ENCODE data around the gene PRKAR2B.

Gene PRKAR2B

GRCh38 chr7:107044347-107045194, at the start of gene PRKAR2B:
Gene PRKAR2B (plus strand): TSS chr7:107044705. CDS start chr7:107044908, 203 bp downstream.
- DNase-seq (ENCODE audit: low spot score) = peak; percentile 77

DNA sequence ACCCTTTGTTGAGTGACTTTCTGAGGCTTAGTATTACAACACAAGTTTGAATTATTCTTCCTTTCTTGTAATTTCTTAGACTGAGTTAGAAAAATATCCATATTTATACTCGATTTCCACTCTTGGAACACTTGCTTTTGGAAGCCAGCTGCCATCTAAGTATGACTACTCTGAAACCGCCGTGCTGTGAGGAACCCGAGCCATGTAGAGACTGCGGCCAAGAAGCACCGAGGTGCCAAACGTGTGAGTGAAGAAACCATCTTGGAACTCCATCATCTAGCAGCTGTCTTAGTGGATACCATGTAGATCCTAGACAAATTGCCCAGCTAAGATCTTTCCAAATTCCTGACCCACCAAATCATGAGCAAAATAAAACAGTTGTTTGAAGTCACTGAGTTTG, 49.7 kb upstream of the PRKAR2B start:
- no peak for DNase-seq (ENCODE audit: low spot score)

DNA sequence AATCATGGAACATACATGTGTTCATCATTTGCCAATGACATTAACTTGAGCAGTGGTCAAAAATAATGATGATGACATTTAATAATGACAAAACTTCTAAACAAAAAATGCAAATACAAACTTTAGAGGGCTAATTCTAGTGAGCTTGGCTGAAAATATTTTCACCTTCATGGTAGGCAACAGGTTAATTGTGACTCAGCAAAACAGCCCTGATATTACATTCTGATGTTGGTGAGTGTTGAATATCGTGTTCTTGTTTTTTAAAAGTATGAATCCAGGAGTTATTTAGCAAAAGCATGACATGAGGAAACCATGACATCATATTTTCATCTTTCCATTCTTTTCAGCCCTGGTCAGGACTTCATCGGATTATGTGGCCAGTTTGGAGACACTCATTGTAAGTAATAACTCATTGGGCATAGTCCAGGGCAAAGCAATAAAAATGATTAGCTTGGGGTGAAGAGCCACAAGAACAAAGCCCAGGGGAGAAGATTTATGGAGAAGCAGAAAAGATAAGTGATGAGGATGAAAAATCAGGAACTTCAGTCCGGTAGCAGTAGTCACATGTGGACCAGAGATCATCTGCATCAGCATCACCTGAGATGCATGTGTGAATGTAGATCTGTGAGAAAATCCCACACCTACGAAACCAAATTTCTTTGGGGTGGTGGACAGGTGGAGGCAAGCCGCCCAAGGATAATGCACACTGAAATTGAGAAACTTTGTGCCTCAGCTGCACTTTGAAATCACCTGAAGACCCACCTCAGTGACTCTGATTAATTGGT, 46.8 kb upstream of the PRKAR2B start:
- DNase-seq (ENCODE audit: low spot score) = no peak

DNA sequence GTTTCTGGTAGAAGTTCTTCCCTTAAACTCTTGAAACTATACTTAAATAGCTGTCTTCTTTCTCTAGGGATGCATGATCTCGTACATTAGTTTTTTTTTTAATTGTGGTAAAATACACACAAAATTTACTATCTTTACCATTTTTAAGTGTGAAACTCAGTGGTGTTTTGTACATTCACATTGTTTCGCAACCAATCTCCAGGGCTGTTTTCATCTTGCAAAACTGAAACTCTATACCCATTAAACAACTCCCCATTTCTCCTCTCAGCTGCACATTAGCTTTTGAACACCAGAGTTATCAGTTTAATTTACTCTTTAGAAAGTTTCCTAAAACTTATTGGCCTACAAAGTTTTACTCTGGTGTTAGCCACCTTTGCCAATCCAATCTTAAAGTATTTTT, 45.5 kb upstream of the PRKAR2B start:
- DNase-seq (ENCODE audit: low spot score) = no peak

- DNase-seq (ENCODE audit: low spot score) = no peak
These were observed 43.0 kb upstream of the PRKAR2B start for GRCh38 chr7:107001490-107001889.

- no peak for DNase-seq (ENCODE audit: low spot score)
These were observed 42.4 kb upstream of the PRKAR2B start for GRCh38 chr7:107002126-107002525.

GRCh38 chr7:107002529-107002998, 41.9 kb upstream of the PRKAR2B start:
- DNase-seq (ENCODE audit: low spot score) = no peak

GRCh38 chr7:107007007-107007891, 37.3 kb upstream of the PRKAR2B start:
- no peak for DNase-seq (ENCODE audit: low spot score)

DNA sequence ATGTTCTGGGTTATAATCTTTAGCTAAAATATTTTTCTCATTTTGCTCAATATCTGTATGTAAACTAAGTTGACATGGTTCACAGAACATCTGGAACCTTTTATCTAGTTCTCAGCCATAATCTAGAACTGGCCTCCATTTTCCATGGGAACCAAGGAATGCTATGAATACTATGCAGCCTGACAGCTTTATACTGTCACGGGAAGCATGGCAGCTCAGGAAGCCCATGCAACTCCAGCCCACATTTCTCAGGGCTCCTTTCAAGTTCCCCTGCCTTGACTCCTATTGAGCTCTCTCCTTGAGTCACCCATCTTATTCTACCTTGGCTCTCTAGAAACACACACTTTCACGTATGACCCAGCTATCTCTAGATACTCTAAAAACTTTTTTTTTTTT, 36.6 kb upstream of the PRKAR2B start:
- DNase-seq (ENCODE audit: low spot score) = no peak

DNA sequence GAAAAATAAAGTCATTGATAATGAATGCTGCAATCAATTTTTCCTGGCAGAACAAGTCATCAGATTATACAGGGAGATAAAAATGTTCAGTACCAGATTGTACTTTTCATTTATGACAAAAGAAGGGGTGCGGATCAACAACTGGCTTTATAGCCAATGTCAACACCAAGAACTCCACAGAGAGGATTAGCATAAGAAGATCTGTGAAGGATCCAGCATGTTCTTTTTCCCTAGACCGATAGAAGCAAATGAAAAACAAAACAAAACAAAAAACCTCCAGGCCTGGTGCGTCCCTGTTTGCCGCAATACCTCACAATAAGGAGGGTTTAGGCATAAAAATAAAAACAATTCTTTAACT, 34.7 kb upstream of the PRKAR2B start:
- no peak for DNase-seq (ENCODE audit: low spot score)

GRCh38 chr7:107012691-107013090, 31.8 kb upstream of the PRKAR2B start:
- no peak for DNase-seq (ENCODE audit: low spot score)

- DNase-seq (ENCODE audit: low spot score) = no peak
These were observed 30.0 kb upstream of the PRKAR2B start for GRCh38 chr7:107014387-107015023.

- no peak for DNase-seq (ENCODE audit: low spot score)
These were observed 28.2 kb upstream of the PRKAR2B start for GRCh38 chr7:107016312-107016711.

- no peak for DNase-seq (ENCODE audit: low spot score)
These were observed 26.4 kb upstream of the PRKAR2B start for GRCh38 chr7:107017965-107018719.

DNA sequence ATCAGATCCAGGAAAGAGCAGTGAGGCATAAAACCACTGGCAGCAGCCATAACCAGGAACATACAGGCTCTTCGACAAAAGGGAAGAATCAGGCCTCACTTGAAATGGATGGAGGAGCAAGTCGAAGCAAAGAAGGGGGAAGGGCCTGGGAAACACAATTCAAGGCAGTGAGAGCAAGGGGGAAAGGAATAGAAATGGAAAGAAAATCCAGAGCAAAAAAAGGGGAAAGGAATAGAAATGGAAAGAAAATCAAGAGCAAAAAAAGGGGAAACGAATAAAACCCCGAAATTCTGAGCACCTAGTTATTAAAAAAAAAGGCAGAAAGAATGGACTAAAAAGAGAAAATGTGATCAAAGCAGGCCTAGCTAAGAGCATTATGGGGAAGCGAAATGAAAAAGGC, 24.1 kb upstream of the PRKAR2B start:
- DNase-seq (ENCODE audit: low spot score) = no peak

GRCh38 chr7:107021600-107021999, 22.9 kb upstream of the PRKAR2B start:
- no peak for DNase-seq (ENCODE audit: low spot score)

- DNase-seq (ENCODE audit: low spot score) = no peak
These were observed 20.9 kb upstream of the PRKAR2B start for GRCh38 chr7:107023522-107024151.

- no peak for DNase-seq (ENCODE audit: low spot score)
These were observed 19.6 kb upstream of the PRKAR2B start for GRCh38 chr7:107024906-107025305.

DNA sequence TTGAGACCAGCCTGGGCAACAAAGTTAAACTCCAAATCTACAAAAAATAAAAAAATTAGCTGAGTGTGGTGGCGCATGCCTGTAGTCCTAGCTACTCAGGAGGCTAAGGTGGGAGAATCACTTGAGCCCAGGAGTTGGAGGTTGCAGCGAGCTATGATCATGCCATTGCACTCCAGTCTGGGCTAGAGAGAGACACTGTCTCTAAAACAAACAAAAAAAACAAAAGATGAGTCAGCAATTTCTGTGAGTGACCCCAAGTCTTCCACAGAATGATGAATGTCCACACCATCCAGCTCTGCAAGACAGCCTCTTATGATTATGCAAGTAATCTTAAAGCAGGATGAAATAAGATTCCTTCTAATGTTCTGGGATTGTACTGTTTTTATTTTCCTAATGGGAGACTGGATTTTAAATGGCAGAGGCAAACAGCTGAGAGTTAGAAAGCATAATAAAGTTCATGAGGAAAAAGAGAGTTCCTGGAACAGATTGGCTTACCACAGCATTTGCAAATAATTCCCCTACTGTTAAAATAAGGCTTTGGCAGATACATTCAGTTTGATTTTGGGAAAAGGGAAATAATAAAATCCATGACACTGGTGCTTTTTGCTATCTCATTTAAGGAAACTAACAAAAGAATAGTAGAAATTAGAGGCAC, 18.9 kb upstream of the PRKAR2B start:
- no peak for DNase-seq (ENCODE audit: low spot score)

DNA sequence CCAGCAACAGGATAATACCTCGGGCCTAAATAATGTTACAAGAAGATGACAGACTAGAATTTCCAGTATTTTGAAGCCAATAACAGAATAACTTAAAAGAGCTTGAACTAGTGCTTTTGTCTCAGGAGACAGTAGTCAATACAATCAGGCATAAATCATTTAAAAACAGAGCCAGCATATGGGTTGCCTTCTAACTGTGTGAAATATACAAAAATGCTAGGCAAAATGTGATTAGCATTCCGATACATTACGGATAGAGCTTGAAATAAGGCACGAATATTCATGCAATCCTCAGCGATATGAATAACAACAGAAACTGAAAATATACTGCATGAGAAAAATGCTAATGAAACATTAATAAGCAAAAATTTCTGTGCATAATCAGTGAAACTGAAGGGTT, 18.3 kb upstream of the PRKAR2B start:
- DNase-seq (ENCODE audit: low spot score) = no peak
